ENCODE measurements around the gene SOX6.

The SOX6 gene

GRCh38 chr11:16297332-16297731 lies 59.0 kb downstream of the SOX6 start:
- no peak overlapping the region for H3K27ac ChIP-seq (ENCODE audit: low read depth, low read length, poor library complexity, severe bottlenecking)
- H3K36me3 ChIP-seq (ENCODE audit: insufficient read depth, low read length) = no peaks in the 10 kb centered on the region
- no peaks in the 10 kb centered on the region for H3K79me2 ChIP-seq (ENCODE audit: insufficient read depth, low read length)
- no peaks in the 10 kb centered on the region for H3K9me3 ChIP-seq (ENCODE audit: low read length)
- H2AFZ ChIP-seq (ENCODE audit: low read length) = no peak overlapping the region
- H3F3A ChIP-seq (ENCODE audit: insufficient read depth, low read length) = no peaks in the 10 kb centered on the region
- H4K20me1 ChIP-seq (ENCODE audit: insufficient read depth, low read length) = no peaks in the 10 kb centered on the region
- H3K4me1 ChIP-seq (ENCODE audit: insufficient read depth, low read length, severe bottlenecking) = no peaks in the 10 kb centered on the region
- H3K4me3 ChIP-seq (ENCODE audit: low read depth, low read length, poor library complexity, severe bottlenecking) = no peak overlapping the region
- no peak for TF ChIP-seq CTCF (IDR thresholded peaks at IDR 0.05; ENCODE audit: low read length)
- TF ChIP-seq EZH2 (IDR thresholded peaks at IDR 0.05; ENCODE audit: borderline replicate concordance, low read length) = no peak
- no peak overlapping the region for H3K9ac ChIP-seq (ENCODE audit: low read length)
- no peak overlapping the region for H3K4me2 ChIP-seq (ENCODE audit: low read length)
- no peaks in the 10 kb centered on the region for H3K9me2 ChIP-seq (ENCODE audit: low read depth, low read length)
- no peaks in the 10 kb centered on the region for H3K27me3 ChIP-seq (ENCODE audit: insufficient read depth, low read length)

DNA sequence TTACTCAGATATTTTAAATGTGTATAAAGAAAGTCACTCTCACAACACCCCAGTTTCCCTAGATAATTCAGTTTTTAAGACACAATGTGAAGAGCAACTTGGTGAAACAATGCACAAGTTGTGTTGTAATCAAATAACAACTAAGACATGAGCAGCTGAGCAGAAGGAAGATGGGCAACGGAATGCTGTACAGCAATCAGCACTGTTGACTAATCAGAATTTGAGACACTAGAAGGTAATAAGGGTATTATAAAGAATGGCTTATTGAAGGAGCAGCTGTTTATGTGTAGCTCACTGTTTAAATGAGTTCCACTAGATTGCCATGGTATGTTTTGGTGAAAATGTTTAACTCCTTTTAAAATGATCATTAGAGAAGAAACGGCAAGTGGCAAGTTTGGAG lies 60.1 kb downstream of the SOX6 start:
- no peaks in the 10 kb centered on the region for H3K9me3 ChIP-seq (ENCODE audit: low read length)
- no peaks in the 10 kb centered on the region for H3K79me2 ChIP-seq (ENCODE audit: insufficient read depth, low read length)
- H3K4me1 ChIP-seq (ENCODE audit: insufficient read depth, low read length, severe bottlenecking) = no peaks in the 10 kb centered on the region
- H3K9ac ChIP-seq (ENCODE audit: low read length) = no peak overlapping the region
- H3F3A ChIP-seq (ENCODE audit: insufficient read depth, low read length) = no peaks in the 10 kb centered on the region
- H3K9me2 ChIP-seq (ENCODE audit: low read depth, low read length) = no peaks in the 10 kb centered on the region
- no peak overlapping the region for H3K4me3 ChIP-seq (ENCODE audit: low read depth, low read length, poor library complexity, severe bottlenecking)
- TF ChIP-seq CTCF (IDR thresholded peaks at IDR 0.05; ENCODE audit: low read length) (no peak), EZH2 (IDR thresholded peaks at IDR 0.05; ENCODE audit: borderline replicate concordance, low read length) (no peak)
- no peaks in the 10 kb centered on the region for H3K36me3 ChIP-seq (ENCODE audit: insufficient read depth, low read length)
- no peak overlapping the region for H3K27ac ChIP-seq (ENCODE audit: low read depth, low read length, poor library complexity, severe bottlenecking)
- H3K4me2 ChIP-seq (ENCODE audit: low read length) = no peak overlapping the region
- no peaks in the 10 kb centered on the region for H3K27me3 ChIP-seq (ENCODE audit: insufficient read depth, low read length)
- H2AFZ ChIP-seq (ENCODE audit: low read length) = no peak overlapping the region
- H4K20me1 ChIP-seq (ENCODE audit: insufficient read depth, low read length) = no peaks in the 10 kb centered on the region

DNA sequence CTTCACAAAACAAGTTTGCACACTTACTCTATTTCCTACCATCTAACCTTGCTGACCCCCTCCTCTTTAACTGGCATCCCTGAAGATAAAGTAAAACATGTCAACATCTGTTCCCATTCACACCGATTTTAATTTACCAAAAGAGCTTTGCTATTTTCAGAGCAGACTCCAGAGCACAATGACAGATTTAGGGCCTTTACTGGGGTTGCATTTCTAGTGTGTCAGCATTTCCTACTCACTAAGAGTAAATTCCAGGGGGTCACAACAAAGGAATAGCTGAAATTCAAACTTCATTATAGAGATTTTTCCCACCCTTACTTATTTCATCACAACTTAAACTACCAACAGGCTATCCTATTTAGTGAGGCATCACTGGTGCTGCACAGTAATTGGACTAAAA lies 60.8 kb downstream of the SOX6 start:
- H3F3A ChIP-seq (ENCODE audit: insufficient read depth, low read length) = no peaks in the 10 kb centered on the region
- no peaks in the 10 kb centered on the region for H3K4me1 ChIP-seq (ENCODE audit: insufficient read depth, low read length, severe bottlenecking)
- no peak overlapping the region for H3K4me3 ChIP-seq (ENCODE audit: low read depth, low read length, poor library complexity, severe bottlenecking)
- no peaks in the 10 kb centered on the region for H3K79me2 ChIP-seq (ENCODE audit: insufficient read depth, low read length)
- no peaks in the 10 kb centered on the region for H3K27me3 ChIP-seq (ENCODE audit: insufficient read depth, low read length)
- no peaks in the 10 kb centered on the region for H3K9me2 ChIP-seq (ENCODE audit: low read depth, low read length)
- H3K9ac ChIP-seq (ENCODE audit: low read length) = no peak overlapping the region
- H4K20me1 ChIP-seq (ENCODE audit: insufficient read depth, low read length) = no peaks in the 10 kb centered on the region
- H3K4me2 ChIP-seq (ENCODE audit: low read length) = no peak overlapping the region
- TF ChIP-seq EZH2 (IDR thresholded peaks at IDR 0.05; ENCODE audit: borderline replicate concordance, low read length) (no peak), CTCF (IDR thresholded peaks at IDR 0.05; ENCODE audit: low read length) (no peak)
- H3K9me3 ChIP-seq (ENCODE audit: low read length) = no peaks in the 10 kb centered on the region
- H2AFZ ChIP-seq (ENCODE audit: low read length) = no peak overlapping the region
- H3K36me3 ChIP-seq (ENCODE audit: insufficient read depth, low read length) = no peaks in the 10 kb centered on the region
- no peak overlapping the region for H3K27ac ChIP-seq (ENCODE audit: low read depth, low read length, poor library complexity, severe bottlenecking)
